ENCODE results near the gene SUPT3H. TPM values are rescaled to one million over a fixed set of nuclear protein-coding genes. Genes with fewer than 3 reads are reported as not detected.

SUPT3H gene
- total and polyA plus RNA-seq, 2 of the 13 experiments (the other 11 are each of a cell fraction or from before 2014, with no cell fraction given) = 11.9 to 36.1 TPM

DNA sequence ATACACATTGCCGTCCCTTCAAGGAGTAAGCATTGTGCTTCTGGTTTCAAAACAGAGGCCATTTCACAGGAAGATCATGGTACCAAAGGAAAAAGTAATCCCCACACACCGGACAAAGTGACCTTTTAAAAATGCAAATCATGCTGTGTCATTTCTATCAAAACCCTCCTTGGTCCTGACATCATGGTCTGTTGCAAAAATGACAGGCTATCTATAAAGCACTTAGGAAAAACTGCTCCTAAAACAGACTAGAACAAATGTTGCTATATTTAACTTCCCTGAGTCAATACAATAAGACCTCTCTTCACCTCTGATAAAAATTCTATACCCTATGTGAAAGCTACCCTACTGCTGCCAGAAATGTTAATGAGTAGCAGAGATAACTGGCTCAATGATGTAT lies 403.2 kb downstream of the SUPT3H start:
- H3K9ac ChIP-seq (ENCODE audit: insufficient read depth, low read depth, low read length) = no peak overlapping the region
- H3K27me3 ChIP-seq (ENCODE audit: control insufficient read depth in 1 of 2, insufficient read depth in 2 of 2, low read length in 2 of 2) = no peaks in the 10 kb centered on the region
- no peak overlapping the region for H3K4me2 ChIP-seq (ENCODE audit: low read depth, low read length)
- H3K79me2 ChIP-seq (ENCODE audit: insufficient read depth, low read length) = no peaks in the 10 kb centered on the region
- TF ChIP-seq ZNF556 (CRISPR knock-in tag; IDR thresholded peaks at IDR 0.05; ENCODE audit: borderline replicate concordance) (no peak), TCF12 (IDR thresholded peaks at IDR 0.05) (no peak), TCF12 (CRISPR knock-in tag; IDR thresholded peaks at IDR 0.05) (no peak), XRCC5 (optimal IDR thresholded peaks at IDR 0.05; ENCODE audit: low read length) (no peak), TGIF2 (CRISPR knock-in tag; IDR thresholded peaks at IDR 0.05) (no peak), FOSL2 (CRISPR knock-in tag; IDR thresholded peaks at IDR 0.05) (no peak), DPF2 (CRISPR knock-in tag; IDR thresholded peaks at IDR 0.05; ENCODE audit: borderline replicate concordance, low read depth) (no peak), ZNF138 (CRISPR knock-in tag; IDR thresholded peaks at IDR 0.05; ENCODE audit: low read depth) (no peak), NFKBIZ (CRISPR knock-in tag; IDR thresholded peaks at IDR 0.05) (no peak)
- TF ChIP-seq, protein P1, sequence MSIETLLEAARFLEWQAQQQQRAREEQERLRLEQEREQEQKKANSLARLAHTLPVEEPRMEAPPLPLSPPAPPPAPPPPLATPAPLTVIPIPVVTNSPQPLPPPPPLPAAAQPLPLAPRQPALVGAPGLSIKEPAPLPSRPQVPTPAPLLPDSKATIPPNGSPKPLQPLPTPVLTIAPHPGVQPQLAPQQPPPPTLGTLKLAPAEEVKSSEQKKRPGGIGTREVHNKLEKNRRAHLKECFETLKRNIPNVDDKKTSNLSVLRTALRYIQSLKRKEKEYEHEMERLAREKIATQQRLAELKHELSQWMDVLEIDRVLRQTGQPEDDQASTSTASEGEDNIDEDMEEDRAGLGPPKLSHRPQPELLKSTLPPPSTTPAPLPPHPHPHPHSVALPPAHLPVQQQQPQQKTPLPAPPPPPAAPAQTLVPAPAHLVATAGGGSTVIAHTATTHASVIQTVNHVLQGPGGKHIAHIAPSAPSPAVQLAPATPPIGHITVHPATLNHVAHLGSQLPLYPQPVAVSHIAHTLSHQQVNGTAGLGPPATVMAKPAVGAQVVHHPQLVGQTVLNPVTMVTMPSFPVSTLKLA (IDR thresholded peaks at IDR 0.05) = no peak
- TF ChIP-seq, protein P2, sequence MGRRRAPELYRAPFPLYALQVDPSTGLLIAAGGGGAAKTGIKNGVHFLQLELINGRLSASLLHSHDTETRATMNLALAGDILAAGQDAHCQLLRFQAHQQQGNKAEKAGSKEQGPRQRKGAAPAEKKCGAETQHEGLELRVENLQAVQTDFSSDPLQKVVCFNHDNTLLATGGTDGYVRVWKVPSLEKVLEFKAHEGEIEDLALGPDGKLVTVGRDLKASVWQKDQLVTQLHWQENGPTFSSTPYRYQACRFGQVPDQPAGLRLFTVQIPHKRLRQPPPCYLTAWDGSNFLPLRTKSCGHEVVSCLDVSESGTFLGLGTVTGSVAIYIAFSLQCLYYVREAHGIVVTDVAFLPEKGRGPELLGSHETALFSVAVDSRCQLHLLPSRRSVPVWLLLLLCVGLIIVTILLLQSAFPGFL (CRISPR knock-in tag; IDR thresholded peaks at IDR 0.05) = no peak
- H2AFZ ChIP-seq (ENCODE audit: low read length) = no peak overlapping the region
- H3K4me3 ChIP-seq (replicated peaks in 1 of 3; ENCODE audit: insufficient read depth in 1 of 3, low read depth in 2 of 3, low read length in 3 of 3) = no peak overlapping the region
- ATAC-seq = no peak
- H3K36me3 ChIP-seq (replicated peaks in 1 of 2; ENCODE audit: control insufficient read depth in 1 of 2, insufficient read depth in 2 of 2, low read length in 2 of 2) = no peaks in the 10 kb centered on the region
- H3K4me1 ChIP-seq (ENCODE audit: insufficient read depth, low read length) = no peaks in the 10 kb centered on the region
- 49% methylated on average over 2 of the region's 2 CpGs for WGBS (ENCODE audit: low lambda C conversion rate)
- DNase-seq (ENCODE audit: low spot score) = no peak
- H3K9me3 ChIP-seq (ENCODE audit: low read length) = peaks cover 18% of the 10 kb centered on the region
- H3K27ac ChIP-seq (ENCODE audit: extremely low read length, insufficient read depth, low read length) = no peak overlapping the region
- intact Hi-C loops (cut with micrococcal nuclease; ENCODE audit: unreplicated experiment) = no loop called here
- no peaks in the 10 kb centered on the region for H4K20me1 ChIP-seq (ENCODE audit: insufficient read depth, low read length)
- POLR2A ChIA-PET = no interaction called here
- BruUV-seq (replicated peaks) = no TSS peak
- in situ Hi-C loops (cut with HindIII; ENCODE audit: extremely low pct_ligation_motif_present, low pct_unique_long_range_greater_than_20kb) = no loop called here
- no peak for FAIRE-seq
- CTCF ChIA-PET (ENCODE audit: low intra/inter-chr PET ratio, low total read pairs) = no interaction called here

Measured in HepG2 (cell line).